Endodermal cell (in vitro differentiated cells): ENCODE measurements around the gene GAPDHS. TPM values are rescaled to one million over a fixed set of nuclear protein-coding genes. Genes with fewer than 3 reads are reported as not detected.

Experiments
- DNase-seq: peaks from one replicate; pipeline ENCODE4 v3.0.0-alpha.2; 2017
- H3K27ac ChIP-seq: 2 replicates; pipeline ENCODE4 v1.5.1; 2013; ENCODE audit warnings: mild to moderate bottlenecking, low read depth, low read length, moderate library complexity
- H3K27me3 ChIP-seq: 2 replicates; pipeline ENCODE4 v1.6.1; 2013; ENCODE audit warnings: mild to moderate bottlenecking, low read length, moderate library complexity; ENCODE audit not compliant: insufficient read depth, control insufficient read depth, poor library complexity, severe bottlenecking
- H3K36me3 ChIP-seq: 2 replicates; pipeline ENCODE4 v1.7.0; 2013; ENCODE audit warnings: mild to moderate bottlenecking, low read length, moderate library complexity; ENCODE audit not compliant: control insufficient read depth, insufficient read depth
- H3K4me1 ChIP-seq: one replicate; pipeline ENCODE4 v1.7.0; 2013; ENCODE audit warnings: low read length; ENCODE audit not compliant: control insufficient read depth, insufficient read depth
- H3K4me3 ChIP-seq: 2 replicates; pipeline ENCODE4 v1.5.1; 2013; ENCODE audit warnings: mild to moderate bottlenecking, low read length, moderate library complexity
- H3K9ac ChIP-seq: 2 replicates; pipeline ENCODE4 v1.6.1; 2013; ENCODE audit warnings: mild to moderate bottlenecking, low read length, moderate library complexity; ENCODE audit not compliant: poor library complexity, severe bottlenecking; ENCODE audit errors: extremely low read depth
- H3K9me3 ChIP-seq: 2 replicates; pipeline ENCODE4 v1.6.1; 2013; ENCODE audit warnings: mild to moderate bottlenecking, low read length, moderate library complexity; ENCODE audit not compliant: control insufficient read depth
- H3K27ac Mint-ChIP-seq: 2 replicates; pipeline ENCODE4 v1.8.0; 2020; ENCODE audit warnings: mixed read lengths
- H3K27me3 Mint-ChIP-seq: 2 replicates; pipeline ENCODE4 v1.8.0; 2021; ENCODE audit warnings: mild to moderate bottlenecking, mixed read lengths; ENCODE audit not compliant: insufficient read depth
- H3K36me3 Mint-ChIP-seq: 2 replicates; pipeline ENCODE4 v1.8.0; 2020; ENCODE audit warnings: low read depth, mixed read lengths
- H3K4me1 Mint-ChIP-seq: 2 replicates; pipeline ENCODE4 v1.8.0; 2020; ENCODE audit warnings: mixed read lengths
- H3K4me3 Mint-ChIP-seq: 2 replicates; pipeline ENCODE4 v1.8.0; 2020; ENCODE audit warnings: mild to moderate bottlenecking, moderate library complexity, mixed read lengths
- H3K9me3 Mint-ChIP-seq: 2 replicates; pipeline ENCODE4 v1.8.0; 2020; ENCODE audit warnings: mild to moderate bottlenecking, mixed read lengths
- whole genome bisulfite sequencing, 2 experiments: methylation state at CpG; one replicate each; pipeline versions ENCODE4 v1.1.5 to v1.1.7; 2013; ENCODE audit warnings: missing lambda C conversion rate in 2 of 2, mixed read lengths in 1 of 2; ENCODE audit not compliant: insufficient coverage in 1 of 2, insufficient read length in 1 of 2; 5-methylcytosine and 5-hydroxymethylcytosine counted together
- total RNA-seq, 2 donors: library from RNA; stranded (reverse); fragmentation: NEBNext Ultra II Directional in 1 of 2; extraction: Animal tissue kit (Norgen Biotek cat#: 25700) in 1 of 2; gene quantifications; 2 replicates in 1 of 2; 3 replicates in 1 of 2; pipeline ENCODE4 v1.2.1, GENCODE V29; 2021
- TF ChIP-seq, protein P1 (sequence below): fragments of 200-600 bp; sonication (generic); conservative IDR thresholded peaks from 2 replicates; pipeline ENCODE4 v1.5.0; 2021; ENCODE audit warnings: antibody characterized with exemption, mild to moderate bottlenecking

The GAPDHS gene
- total RNA-seq, 2 donors from 2014 or later, result not detected

DNA sequence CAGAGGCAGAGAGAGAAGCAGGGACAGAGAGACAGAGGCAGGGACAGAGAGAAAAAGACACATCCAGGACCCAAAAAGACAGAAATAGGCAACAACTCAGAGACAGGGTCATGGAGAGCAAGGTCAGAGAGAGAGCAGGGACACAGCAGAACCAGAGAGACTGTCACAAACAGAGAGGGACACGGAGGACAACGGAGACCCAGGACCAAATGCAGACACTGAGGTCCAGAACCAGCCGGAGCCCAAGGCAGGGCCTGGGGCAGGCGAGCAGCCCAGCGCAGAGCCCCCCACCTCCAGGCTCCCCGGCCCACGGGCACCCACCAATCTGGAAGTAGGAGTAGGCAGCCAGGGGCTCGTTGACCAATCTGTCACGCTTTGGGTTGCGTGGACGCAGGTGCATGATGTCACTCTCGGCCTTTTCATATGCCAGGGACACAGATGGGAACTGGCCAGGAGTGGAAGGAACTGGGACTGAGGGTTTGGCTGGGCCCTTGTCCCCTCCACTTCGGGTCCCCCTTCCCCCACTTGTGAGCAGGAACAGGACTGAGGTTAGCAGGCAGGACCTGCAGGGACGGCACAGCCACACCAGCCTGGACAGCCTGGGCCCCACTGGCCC is 20.2 kb downstream of the GAPDHS start:
- Mint-ChIP-seq H3K4me1 (peaks cover 7% of the 10 kb centered on the region), H3K9me3 (no peaks in the 10 kb centered on the region), H3K4me3 (no peak overlapping the region), H3K27me3 (peaks cover 43% of the 10 kb centered on the region), H3K27ac (no peak overlapping the region), H3K36me3 (peaks cover 15% of the 10 kb centered on the region)
- TF ChIP-seq, protein P1, sequence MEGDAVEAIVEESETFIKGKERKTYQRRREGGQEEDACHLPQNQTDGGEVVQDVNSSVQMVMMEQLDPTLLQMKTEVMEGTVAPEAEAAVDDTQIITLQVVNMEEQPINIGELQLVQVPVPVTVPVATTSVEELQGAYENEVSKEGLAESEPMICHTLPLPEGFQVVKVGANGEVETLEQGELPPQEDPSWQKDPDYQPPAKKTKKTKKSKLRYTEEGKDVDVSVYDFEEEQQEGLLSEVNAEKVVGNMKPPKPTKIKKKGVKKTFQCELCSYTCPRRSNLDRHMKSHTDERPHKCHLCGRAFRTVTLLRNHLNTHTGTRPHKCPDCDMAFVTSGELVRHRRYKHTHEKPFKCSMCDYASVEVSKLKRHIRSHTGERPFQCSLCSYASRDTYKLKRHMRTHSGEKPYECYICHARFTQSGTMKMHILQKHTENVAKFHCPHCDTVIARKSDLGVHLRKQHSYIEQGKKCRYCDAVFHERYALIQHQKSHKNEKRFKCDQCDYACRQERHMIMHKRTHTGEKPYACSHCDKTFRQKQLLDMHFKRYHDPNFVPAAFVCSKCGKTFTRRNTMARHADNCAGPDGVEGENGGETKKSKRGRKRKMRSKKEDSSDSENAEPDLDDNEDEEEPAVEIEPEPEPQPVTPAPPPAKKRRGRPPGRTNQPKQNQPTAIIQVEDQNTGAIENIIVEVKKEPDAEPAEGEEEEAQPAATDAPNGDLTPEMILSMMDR, result no peak
- Histone ChIP-seq H3K36me3 (peaks cover 8% of the 10 kb centered on the region), H3K27me3 (peaks cover 21% of the 10 kb centered on the region), H3K27ac (no peak overlapping the region), H3K4me3 (no peak overlapping the region), H3K9me3 (no peaks in the 10 kb centered on the region), H3K9ac (no peak overlapping the region), H3K4me1 (no peaks in the 10 kb centered on the region)
- 71 to 79% methylated on average over 12 to 14 of the region's 14 CpGs for WGBS, 2 experiments
- DNase-seq, result no peak

DNA sequence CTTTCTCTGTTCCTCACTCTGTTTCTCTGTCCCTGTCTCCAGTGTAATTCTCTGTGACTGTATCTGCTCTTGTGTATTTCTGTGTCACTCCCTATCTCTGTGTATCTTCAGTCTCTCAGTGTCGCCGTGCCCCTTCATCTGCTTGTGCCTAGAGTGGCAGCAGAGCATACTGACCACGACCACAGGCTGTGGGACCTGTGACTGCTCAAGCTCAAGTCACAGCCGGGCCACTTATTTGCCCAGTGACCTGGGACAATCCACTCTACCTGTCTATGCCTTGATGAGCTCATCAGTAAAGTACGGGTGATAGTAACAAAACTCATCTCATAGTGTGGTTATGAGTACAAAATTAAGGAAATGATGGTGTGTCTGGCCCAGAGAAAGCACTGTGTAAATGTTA is 20.8 kb downstream of the GAPDHS start:
- H3K36me3 ChIP-seq, result peaks cover 8% of the 10 kb centered on the region
- peaks cover 13% of the 10 kb centered on the region for H3K36me3 Mint-ChIP-seq
- no peak overlapping the region for H3K27ac ChIP-seq
- TF ChIP-seq, protein P1, result no peak
- H3K9ac ChIP-seq, result no peak overlapping the region
- H3K27me3 ChIP-seq, result peaks cover 27% of the 10 kb centered on the region
- peaks cover 2% of the 10 kb centered on the region for H3K4me1 Mint-ChIP-seq
- DNase-seq, result no peak
- peaks cover 49% of the 10 kb centered on the region for H3K27me3 Mint-ChIP-seq
- WGBS, 2 experiments, result 68 to 80% methylated on average over 5 of the region's 5 CpGs
- no peak overlapping the region for H3K4me3 ChIP-seq
- no peak overlapping the region for H3K27ac Mint-ChIP-seq
- no peak overlapping the region for H3K4me3 Mint-ChIP-seq
- H3K9me3 Mint-ChIP-seq, result no peaks in the 10 kb centered on the region
- H3K4me1 ChIP-seq, result no peaks in the 10 kb centered on the region
- no peaks in the 10 kb centered on the region for H3K9me3 ChIP-seq

DNA sequence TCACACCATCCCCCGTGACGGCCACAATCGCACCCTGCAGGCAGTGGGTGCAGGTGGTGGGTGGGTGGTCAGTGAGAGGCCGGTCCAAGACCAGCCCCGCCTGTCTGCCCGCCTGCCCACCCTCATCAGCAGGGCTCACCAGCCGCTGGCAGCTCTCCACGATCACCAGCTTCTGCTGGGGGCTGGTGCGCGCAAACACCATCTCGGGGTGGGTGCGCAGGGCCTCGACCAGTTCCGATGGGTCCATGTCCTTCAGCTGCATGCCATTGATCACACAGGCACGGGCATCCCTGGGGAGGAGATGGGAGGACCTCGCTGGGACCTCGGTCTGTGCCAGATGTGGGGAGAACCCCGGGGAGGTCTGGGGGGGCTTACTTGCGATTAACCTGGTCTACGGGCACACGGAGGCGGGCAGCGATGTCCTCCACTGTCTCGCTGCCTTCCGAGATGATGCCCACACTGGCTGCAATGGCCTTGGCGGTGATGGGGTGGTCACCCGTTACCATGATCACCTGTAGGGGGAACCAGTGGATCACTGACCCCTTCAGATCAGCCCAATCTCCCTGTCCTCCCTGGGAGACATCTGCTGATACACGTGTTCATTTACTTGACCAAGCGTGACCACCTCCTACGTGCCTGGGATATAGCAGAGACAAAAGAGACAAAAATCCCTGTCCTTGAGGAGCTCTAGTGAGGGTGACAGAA is 22.2 kb downstream of the GAPDHS start:
- TF ChIP-seq, protein P1, result peak; percentile 83
- Histone ChIP-seq H3K9ac (no peak overlapping the region), H3K9me3 (no peaks in the 10 kb centered on the region), H3K27ac (no peak overlapping the region), H3K4me3 (no peak overlapping the region), H3K27me3 (peaks cover 37% of the 10 kb centered on the region), H3K4me1 (no peaks in the 10 kb centered on the region), H3K36me3 (no peaks in the 10 kb centered on the region)
- DNase-seq, result peak; percentile 89
- WGBS, 2 experiments, result 78 to 79% methylated on average over 25 to 30 of the region's 30 CpGs
- peaks cover 9% of the 10 kb centered on the region for H3K36me3 Mint-ChIP-seq
- H3K4me1 Mint-ChIP-seq, result no peaks in the 10 kb centered on the region
- H3K27ac Mint-ChIP-seq, result no peak overlapping the region
- H3K27me3 Mint-ChIP-seq, result peaks cover 63% of the 10 kb centered on the region
- H3K4me3 Mint-ChIP-seq, result no peak overlapping the region
- H3K9me3 Mint-ChIP-seq, result no peaks in the 10 kb centered on the region
